Body of pancreas (tissue), 4 donors: ENCODE results near the gene HSPH1. TPM values are rescaled to one million over a fixed set of nuclear protein-coding genes. Genes with fewer than 3 reads are reported as not detected.

Experiments used
- ATAC-seq: fragments of 150-250 bp; one replicate; pipeline ENCODE4 v1.9.1; 2016
- DNase-seq, 4 donors: peaks; one replicate each; pipeline ENCODE4 v3.0.0-alpha.2; 2019
- H3K27ac ChIP-seq, 4 donors: fragments of 200-600 bp; sonication (generic); 1 replicate in 3 of 4; 2 replicates in 1 of 4; pipeline versions ENCODE4 v1.5.1 to v1.6.1; 2016 to 2019; ENCODE audit warnings: mild to moderate bottlenecking in 1 of 4, mixed read lengths in 1 of 4, moderate library complexity in 1 of 4
- H3K27me3 ChIP-seq, 2 donors: fragments of 200-600 bp; sonication (generic); one replicate each; pipeline ENCODE4 v1.6.0; 2016; ENCODE audit warnings: mild to moderate bottlenecking in 1 of 2
- H3K36me3 ChIP-seq, 2 donors: fragments of 200-600 bp; sonication (generic); replicated peaks in 1 of 2; 2 replicates each; pipeline ENCODE4 v1.5.1; 2016; ENCODE audit warnings: low read depth in 2 of 2; ENCODE audit not compliant: insufficient read depth in 1 of 2
- H3K4me1 ChIP-seq: fragments of 200-600 bp; sonication (generic); one replicate; pipeline ENCODE4 v1.6.0; 2016
- H3K4me3 ChIP-seq, 2 donors: fragments of 200-600 bp; sonication (generic); 1 replicate in 1 of 2; 2 replicates in 1 of 2; pipeline ENCODE4 v1.5.1; 2016 to 2019
- H3K9me3 ChIP-seq, 3 donors: fragments of 200-600 bp; sonication (generic); 1 replicate in 2 of 3; 2 replicates in 1 of 3; pipeline ENCODE4 v1.5.1; 2016
- CTCF ChIP-seq, 7 experiments: fragments of 450-650 bp in 4 of 7; fragments of 200-600 bp in 3 of 7; sonication (generic) in 3 of 7; IDR thresholded peaks; one replicate each; pipeline ENCODE4 v1.5.1; 2016 to 2019; ENCODE audit warnings: antibody characterized with exemption in 7 of 7
- POLR2A ChIP-seq, 3 donors: fragments of 450-650 bp; IDR thresholded peaks; one replicate each; pipeline ENCODE4 v1.6.1; 2016; ENCODE audit warnings: antibody characterized with exemption in 3 of 3, mild to moderate bottlenecking in 2 of 3
- WGBS, 2 donors: methylation state at CpG; one replicate each; pipeline ENCODE4 v1.1.5; 2017; 5-methylcytosine and 5-hydroxymethylcytosine counted together
- intact Hi-C: fragments of 100-400 bp; cut with DNase I; formaldehyde crosslinking; loops from one replicate; pipeline ENCODE4 v1.15.1; 2023
- total RNA-seq, 2 donors: library from RNA; depleted of rRNA; stranded (reverse); fragments of >200 nt; gene quantifications; one replicate each; pipeline ENCODE4 v1.1.0, GENCODE V29; 2016

HSPH1 gene
- total RNA-seq, 2 donors from 2014 or later = 20.5 to 28.0 TPM

- H3K4me1 ChIP-seq = peaks cover 13% of the 10 kb centered on the region
- no peaks in the 10 kb centered on the region for H3K36me3 ChIP-seq
- ATAC-seq (peak; percentile 45), DNase-seq (peak in 1 of 4 donors; percentile 27)
- WGBS, 2 donors = 72 to 74% methylated on average over 15 of the region's 15 CpGs
- H3K9me3 ChIP-seq = no peaks in the 10 kb centered on the region
- H3K27me3 ChIP-seq = no peaks in the 10 kb centered on the region
- no peak overlapping the region for H3K27ac ChIP-seq
- TF ChIP-seq POLR2A (IDR thresholded peaks at IDR 0.05) = no peak
- TF ChIP-seq CTCF (IDR thresholded peaks at IDR 0.05) = no peak
- H3K4me3 ChIP-seq = no peak overlapping the region
- intact Hi-C loops = no loop called here
Measured at GRCh38 chr13:31207661-31208552, 46.2 kb upstream of the HSPH1 start.

GRCh38 chr13:31204592-31204991 is 42.9 kb upstream of the HSPH1 start:
- WGBS, 2 donors = 67 to 81% methylated on average over 1 of the region's 1 CpG
- ATAC-seq (no peak), DNase-seq (no peak)
- Histone ChIP-seq H3K4me1 (peaks cover 18% of the 10 kb centered on the region), H3K9me3 (no peaks in the 10 kb centered on the region), H3K4me3 (no peak overlapping the region), H3K27me3 (no peaks in the 10 kb centered on the region), H3K36me3 (no peaks in the 10 kb centered on the region), H3K27ac (no peak overlapping the region)
- intact Hi-C loops = no loop called here
- TF ChIP-seq POLR2A (IDR thresholded peaks at IDR 0.05) (no peak), CTCF (IDR thresholded peaks at IDR 0.05) (no peak)

- intact Hi-C loops = no loop called here
- no peak for ATAC-seq
- peak in 3 of 4 donors; percentile 21 to 35 (median 27) for DNase-seq
- peak overlapping the region in 3 of 4 donors; percentile 93 to 98 (median 94) for H3K27ac ChIP-seq
- H3K4me3 ChIP-seq = peak overlapping the region in 1 of 2 donors; percentile 50
- no peaks in the 10 kb centered on the region for H3K36me3 ChIP-seq
- 36 to 40% methylated on average over 7 of the region's 7 CpGs for WGBS, 2 donors
- no peaks in the 10 kb centered on the region for H3K27me3 ChIP-seq
- peaks cover 17% of the 10 kb centered on the region for H3K4me1 ChIP-seq
- TF ChIP-seq CTCF (IDR thresholded peaks at IDR 0.05) (no peak), POLR2A (IDR thresholded peaks at IDR 0.05) (no peak)
- no peaks in the 10 kb centered on the region for H3K9me3 ChIP-seq
Measured at GRCh38 chr13:31201341-31202031, 39.8 kb upstream of the HSPH1 start.

GRCh38 chr13:31200637-31200971 is 38.9 kb upstream of the HSPH1 start:
- 0 to 1% methylated on average over 3 to 34 of the region's 34 CpGs for WGBS, 2 donors
- Histone ChIP-seq H3K27me3 (no peaks in the 10 kb centered on the region), H3K4me1 (peaks cover 17% of the 10 kb centered on the region), H3K9me3 (no peaks in the 10 kb centered on the region), H3K27ac (peak overlapping the region; percentile 91 to 98 (median 94)), H3K36me3 (no peaks in the 10 kb centered on the region), H3K4me3 (peak overlapping the region; percentile 50 to 70)
- peak; percentile 54 to 68 (median 60) for DNase-seq
- ATAC-seq = peak; percentile 50
- TF ChIP-seq POLR2A (IDR thresholded peaks at IDR 0.05) = peak in 2 of 3 donors; percentile 25 to 35
- peak in 1 of 7 experiments; percentile 0 for TF ChIP-seq CTCF (IDR thresholded peaks at IDR 0.05)
- intact Hi-C loops = no loop called here
